ENCODE results near the gene PEX5. TPM values are rescaled to one million over a fixed set of nuclear protein-coding genes. Genes with fewer than 3 reads are reported as not detected.
A peak's percentile ranks its signal among the peaks of the same experiment; 100 is the strongest.

Gene PEX5
- total RNA-seq, result 14.4 and 20.0 TPM in 2 replicates

DNA sequence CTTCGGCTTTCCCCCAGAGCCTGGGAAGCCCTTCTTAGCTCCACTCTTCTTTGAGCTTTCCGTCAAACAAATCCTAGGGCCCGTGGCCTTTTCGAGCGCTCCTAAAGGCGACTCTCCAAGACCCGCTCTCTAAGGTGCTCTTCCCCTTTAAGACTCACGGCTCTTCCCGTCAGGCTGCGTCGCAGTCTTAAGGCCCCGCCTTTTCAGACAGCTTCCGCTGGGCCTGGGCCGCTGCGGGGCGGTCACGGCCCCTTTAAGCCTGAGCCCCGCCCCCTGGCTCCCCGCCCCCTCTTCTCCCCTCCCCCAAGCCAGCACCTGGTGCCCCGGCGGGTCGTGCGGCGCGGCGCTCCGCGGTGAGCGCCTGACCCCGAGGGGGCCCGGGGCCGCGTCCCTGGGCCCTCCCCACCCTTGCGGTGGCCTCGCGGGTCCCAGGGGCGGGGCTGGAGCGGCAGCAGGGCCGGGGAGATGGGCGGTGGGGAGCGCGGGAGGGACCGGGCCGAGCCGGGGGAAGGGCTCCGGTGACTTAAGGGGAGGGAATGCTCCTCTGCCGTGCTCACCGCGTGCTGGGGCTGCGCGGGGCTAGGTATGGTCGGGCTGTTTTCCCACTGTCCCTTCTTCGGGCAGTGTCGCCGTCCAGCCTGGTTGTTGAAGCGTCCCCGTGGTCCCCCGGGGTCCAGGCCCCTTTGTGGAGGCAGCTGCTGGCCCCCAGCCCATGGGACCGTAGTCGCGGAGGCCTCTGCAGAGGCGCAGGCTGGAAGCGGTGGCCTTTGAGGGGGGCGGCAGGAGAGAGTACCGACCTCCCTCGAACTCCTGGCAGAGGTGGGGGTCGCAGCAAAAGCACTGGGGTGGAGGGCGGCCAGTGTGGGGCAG, at the start of gene PEX5:
PEX5 (plus strand) TSS at position 289 of the 870 bp plus-strand sequence. CDS start 692 bp downstream, outside the sequence.
- DNase-seq (ENCODE audit: low read depth), result peak; percentile 51
- TF ChIP-seq, protein P1, sequence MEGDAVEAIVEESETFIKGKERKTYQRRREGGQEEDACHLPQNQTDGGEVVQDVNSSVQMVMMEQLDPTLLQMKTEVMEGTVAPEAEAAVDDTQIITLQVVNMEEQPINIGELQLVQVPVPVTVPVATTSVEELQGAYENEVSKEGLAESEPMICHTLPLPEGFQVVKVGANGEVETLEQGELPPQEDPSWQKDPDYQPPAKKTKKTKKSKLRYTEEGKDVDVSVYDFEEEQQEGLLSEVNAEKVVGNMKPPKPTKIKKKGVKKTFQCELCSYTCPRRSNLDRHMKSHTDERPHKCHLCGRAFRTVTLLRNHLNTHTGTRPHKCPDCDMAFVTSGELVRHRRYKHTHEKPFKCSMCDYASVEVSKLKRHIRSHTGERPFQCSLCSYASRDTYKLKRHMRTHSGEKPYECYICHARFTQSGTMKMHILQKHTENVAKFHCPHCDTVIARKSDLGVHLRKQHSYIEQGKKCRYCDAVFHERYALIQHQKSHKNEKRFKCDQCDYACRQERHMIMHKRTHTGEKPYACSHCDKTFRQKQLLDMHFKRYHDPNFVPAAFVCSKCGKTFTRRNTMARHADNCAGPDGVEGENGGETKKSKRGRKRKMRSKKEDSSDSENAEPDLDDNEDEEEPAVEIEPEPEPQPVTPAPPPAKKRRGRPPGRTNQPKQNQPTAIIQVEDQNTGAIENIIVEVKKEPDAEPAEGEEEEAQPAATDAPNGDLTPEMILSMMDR (conservative IDR thresholded peaks at IDR 0.05; ENCODE audit: low read depth, low read length), result no peak
- H3K4me3 ChIP-seq (ENCODE audit: low read depth, low read length), result peak within 1 kb of the TSS; percentile 82

DNA sequence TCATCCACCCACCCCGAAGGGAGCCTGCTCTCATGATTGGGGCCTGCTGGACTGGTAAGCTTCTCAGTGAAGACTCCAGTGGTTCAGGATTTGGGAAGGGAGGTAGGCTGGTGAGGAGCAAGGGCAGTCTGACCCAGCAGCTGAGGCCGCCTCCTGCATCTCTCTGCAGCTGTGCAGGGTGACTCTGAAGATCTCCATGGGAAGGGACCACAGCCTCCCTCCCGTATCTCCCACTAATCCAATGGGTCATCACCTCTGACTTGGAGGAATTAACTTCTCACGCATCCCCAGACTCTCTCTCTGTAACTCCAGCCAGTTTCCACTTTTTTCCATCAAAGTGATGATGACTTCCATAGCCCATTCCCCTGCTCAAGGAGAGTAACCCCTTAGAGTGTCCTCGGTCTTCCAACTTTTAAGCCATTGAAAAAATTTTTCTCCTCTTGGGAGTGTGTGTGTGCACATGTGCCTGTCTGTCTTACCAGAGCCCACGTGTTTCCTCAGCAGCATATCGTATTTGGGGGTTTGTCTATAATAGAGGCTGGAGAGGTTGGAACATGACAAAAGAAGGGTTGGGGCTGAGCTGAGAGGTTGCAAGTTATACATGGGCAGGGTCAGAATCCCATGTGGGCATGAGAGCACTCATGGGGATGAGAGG, 48.0 kb upstream of the PEX5 start:
- DNase-seq (ENCODE audit: low read depth), result no peak
- TF ChIP-seq, protein P1 (conservative IDR thresholded peaks at IDR 0.05; ENCODE audit: low read depth, low read length), result no peak
- no peak overlapping the region for H3K4me3 ChIP-seq (ENCODE audit: low read depth, low read length)

DNA sequence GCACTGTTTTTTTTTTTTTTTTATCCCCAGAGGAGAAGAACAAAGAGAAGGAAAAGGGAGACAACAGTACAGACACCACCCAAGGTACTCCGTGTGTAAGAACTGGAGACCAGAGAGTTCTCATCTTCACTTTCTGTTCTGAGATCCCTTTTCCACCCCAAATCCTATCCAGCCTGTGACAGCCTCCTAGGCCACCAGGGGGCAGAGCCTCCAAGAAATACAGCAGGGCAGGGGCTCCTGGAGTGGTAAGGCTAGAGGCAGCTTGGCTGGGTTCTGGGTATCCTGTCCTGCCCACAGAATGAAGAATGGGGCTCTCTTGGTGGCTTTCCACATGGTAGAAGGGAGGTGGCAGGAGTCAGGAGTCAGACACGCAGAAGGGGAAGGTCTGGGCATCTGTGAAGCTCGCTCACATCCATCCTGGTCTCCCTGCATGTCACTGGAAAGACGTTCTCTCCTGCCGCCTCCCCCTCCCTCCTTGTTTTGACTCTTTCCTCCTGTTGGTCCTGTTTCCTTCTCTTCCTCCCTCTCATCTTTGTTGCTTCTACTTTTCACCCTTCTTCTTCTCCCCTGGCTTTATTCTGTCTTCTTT, 47.3 kb upstream of the PEX5 start:
- TF ChIP-seq, protein P1 (conservative IDR thresholded peaks at IDR 0.05; ENCODE audit: low read depth, low read length), result peak; percentile 86
- no peak overlapping the region for H3K4me3 ChIP-seq (ENCODE audit: low read depth, low read length)
- DNase-seq (ENCODE audit: low read depth), result no peak

DNA sequence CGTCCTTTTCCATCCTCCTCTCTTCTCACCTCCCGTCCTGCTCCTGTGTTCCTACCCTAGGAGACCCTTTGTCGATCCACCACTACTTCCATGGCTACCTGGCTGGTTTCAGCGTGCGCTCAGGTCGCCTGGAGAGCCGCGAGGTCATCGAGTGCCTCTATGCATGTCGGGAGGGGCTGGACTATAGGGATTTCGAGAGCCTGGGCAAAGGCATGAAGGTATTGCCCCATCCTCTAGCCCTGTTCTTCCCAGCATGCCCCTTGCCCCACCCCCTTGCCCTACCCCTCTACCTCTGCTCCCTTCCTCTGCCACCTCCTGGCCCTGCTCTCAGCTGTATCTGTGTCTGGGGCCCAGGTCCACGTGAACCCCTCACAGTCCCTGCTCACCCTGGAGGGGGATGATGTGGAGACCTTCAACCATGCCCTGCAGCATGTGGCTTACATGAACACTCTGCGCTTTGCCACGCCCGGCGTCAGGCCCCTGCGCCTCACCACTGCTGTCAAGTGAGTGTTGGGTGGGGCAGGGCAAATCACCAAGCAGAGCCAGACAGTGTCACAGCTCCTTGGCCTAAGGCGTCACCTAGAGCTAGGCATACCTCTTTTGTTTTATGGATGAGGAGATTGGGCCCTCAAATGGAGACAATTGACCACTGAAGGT, 46.5 kb upstream of the PEX5 start:
- DNase-seq (ENCODE audit: low read depth), result no peak
- H3K4me3 ChIP-seq (ENCODE audit: low read depth, low read length), result no peak overlapping the region
- TF ChIP-seq, protein P1 (conservative IDR thresholded peaks at IDR 0.05; ENCODE audit: low read depth, low read length), result no peak

DNA sequence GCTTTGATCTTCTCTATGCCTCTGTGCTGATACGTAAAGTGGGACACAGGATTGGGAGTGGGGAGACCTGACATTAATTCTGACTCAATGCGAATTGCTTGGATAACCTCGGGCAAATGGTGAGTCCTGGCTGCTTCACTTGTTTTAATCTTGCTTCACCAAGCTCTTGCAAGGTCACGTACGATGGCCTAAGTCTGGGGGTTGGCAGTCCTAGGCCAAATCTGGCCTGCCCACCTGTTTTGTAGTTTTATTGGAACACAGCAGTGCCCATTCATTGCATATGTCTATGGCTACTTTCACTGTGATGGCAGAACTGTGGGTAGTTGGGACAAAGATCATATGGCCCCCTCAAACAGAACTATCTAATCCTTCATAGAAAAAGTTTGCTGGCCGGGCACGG, 45.9 kb upstream of the PEX5 start:
- DNase-seq (ENCODE audit: low read depth), result no peak
- no peak overlapping the region for H3K4me3 ChIP-seq (ENCODE audit: low read depth, low read length)
- TF ChIP-seq, protein P1 (conservative IDR thresholded peaks at IDR 0.05; ENCODE audit: low read depth, low read length), result no peak

DNA sequence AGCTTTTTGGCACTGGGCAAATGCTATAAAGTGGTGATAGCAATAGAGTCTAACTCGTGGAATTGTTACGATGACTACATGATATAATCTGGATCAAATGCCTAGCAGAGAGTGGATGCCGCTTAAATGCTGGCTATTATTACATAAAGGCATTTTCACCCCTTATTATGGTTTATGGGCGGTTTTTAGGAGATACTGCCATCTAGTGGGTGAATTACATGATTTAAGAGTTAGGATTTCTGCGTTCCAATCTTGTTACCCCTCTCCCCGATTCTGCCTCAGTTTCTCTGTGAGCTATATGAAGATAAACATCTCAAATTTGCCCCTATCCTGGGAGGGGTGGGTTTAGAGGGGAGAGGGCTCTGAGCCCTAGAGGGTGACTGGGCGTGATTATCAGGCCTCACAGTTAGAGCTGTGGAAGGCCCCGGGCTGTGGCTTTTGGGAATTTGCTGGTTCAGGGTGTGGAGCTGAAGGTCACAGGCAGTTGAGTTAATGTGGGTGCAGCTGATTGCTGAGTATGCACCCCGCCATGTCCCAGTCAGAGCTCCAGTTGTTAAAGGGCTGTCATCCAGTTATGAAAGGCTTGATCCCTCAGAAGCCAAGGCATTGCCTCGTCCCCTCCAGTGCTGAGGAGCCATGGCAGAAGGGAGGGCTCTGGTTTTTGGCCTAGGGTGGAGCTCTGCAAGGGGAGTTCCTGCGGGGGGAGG, 44.9 kb upstream of the PEX5 start:
- H3K4me3 ChIP-seq (ENCODE audit: low read depth, low read length), result no peak overlapping the region
- TF ChIP-seq, protein P1 (conservative IDR thresholded peaks at IDR 0.05; ENCODE audit: low read depth, low read length), result peak; percentile 61
- no peak for DNase-seq (ENCODE audit: low read depth)

Measured in epithelial cell of proximal tubule (primary cell).